ENCODE data around the gene SNTA1. TPM values are rescaled to one million over a fixed set of nuclear protein-coding genes. Genes with fewer than 3 reads are reported as not detected.

The SNTA1 gene
- total and polyA plus RNA-seq, 2 of the 13 experiments (the other 11 are each of a cell fraction or from before 2014, with no cell fraction given): 16.4 to 18.3 TPM

DNA sequence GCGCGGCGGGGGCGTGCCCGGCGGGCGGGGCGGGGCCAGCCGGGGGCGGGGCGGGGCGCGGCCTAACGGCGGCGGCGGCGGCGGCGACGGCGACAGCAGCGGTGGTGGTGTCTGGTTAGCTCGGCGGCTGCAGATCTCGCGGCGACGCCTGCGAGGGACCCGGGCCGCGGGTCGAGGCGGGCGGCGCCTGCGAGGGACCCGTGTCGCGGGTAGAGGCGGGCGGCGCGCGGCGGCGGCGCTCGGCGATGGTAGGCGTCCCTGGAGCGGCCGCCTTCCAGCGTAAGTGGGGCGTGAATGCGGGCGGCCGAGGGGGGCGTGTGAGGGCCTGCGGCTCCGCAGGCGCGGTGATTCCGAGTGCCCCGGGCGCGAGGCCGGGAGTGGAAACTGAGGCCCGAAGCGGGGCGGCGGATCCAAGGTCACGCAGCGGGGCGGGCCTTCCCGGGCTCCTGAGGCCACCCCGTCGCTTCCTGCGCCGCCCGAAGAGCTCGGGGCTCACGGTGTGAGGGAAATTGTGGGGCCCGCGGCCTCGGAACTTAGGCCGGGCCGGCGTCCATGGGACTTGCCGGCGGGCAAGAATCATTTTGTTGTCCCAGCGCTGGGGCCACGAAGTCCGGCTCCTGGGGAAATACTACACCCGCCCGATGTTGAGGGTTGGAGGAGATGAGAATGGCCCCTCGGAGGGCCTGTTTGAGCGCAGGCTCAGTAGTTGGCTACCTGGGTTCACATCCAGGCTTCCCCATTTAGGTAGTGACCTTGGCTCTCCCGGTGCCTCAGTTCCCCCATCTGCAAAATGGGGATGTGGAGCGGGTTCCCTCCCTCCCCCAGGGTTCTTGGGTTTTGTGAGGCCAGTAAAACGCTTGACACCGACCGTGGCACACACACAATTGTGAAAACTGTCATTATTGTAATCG, 46.7 kb upstream of the SNTA1 start, which contains the start of gene CBFA2T2 (continued):
- TF ChIP-seq ZNF205 (CRISPR knock-in tag; IDR thresholded peaks at IDR 0.05) (peak; percentile 47; the same call in 1 of the 2 replicates), ZNF549 (CRISPR knock-in tag; IDR thresholded peaks at IDR 0.05) (no peak), FOXA3 (CRISPR knock-in tag; IDR thresholded peaks at IDR 0.05) (no peak), BHLHE40 (IDR thresholded peaks at IDR 0.05; ENCODE audit: low read length) (0 out of 2 replicates have a peak, but pooled peaks have one; percentile 14), THAP8 (CRISPR knock-in tag; IDR thresholded peaks at IDR 0.05; ENCODE audit: borderline replicate concordance) (peak; percentile 55; the same call in 1 of the 2 replicates), ZNF761 (CRISPR knock-in tag; conservative IDR thresholded peaks at IDR 0.05) (peak; percentile 96), SMARCE1 (IDR thresholded peaks at IDR 0.05; ENCODE audit: borderline replicate concordance) (no peak), PITX1 (CRISPR knock-in tag; IDR thresholded peaks at IDR 0.05) (no peak), ZNF101 (CRISPR knock-in tag; IDR thresholded peaks at IDR 0.05; ENCODE audit: borderline replicate concordance, low read depth) (no peak), MTF2 (CRISPR knock-in tag; IDR thresholded peaks at IDR 0.05; ENCODE audit: borderline replicate concordance) (no peak), ZNF292 (CRISPR knock-in tag; IDR thresholded peaks at IDR 0.05; ENCODE audit: borderline replicate concordance, low read depth) (0 out of 2 replicates have a peak, but pooled peaks have one; percentile 13), ZNF614 (CRISPR knock-in tag; IDR thresholded peaks at IDR 0.05; ENCODE audit: borderline replicate concordance) (no peak), ZNF282 (IDR thresholded peaks at IDR 0.05; ENCODE audit: partially characterized antibody) (no peak), ARNT2 (CRISPR knock-in tag; IDR thresholded peaks at IDR 0.05; ENCODE audit: low read depth) (peak; percentile 95), ELF4 (CRISPR knock-in tag; IDR thresholded peaks at IDR 0.05; ENCODE audit: borderline replicate concordance) (peak; percentile 46; the same call in 1 of the 2 replicates), CHCHD3 (CRISPR knock-in tag; IDR thresholded peaks at IDR 0.05) (peak; percentile 56; the same call in 1 of the 2 replicates), SMAD3 (CRISPR knock-in tag; IDR thresholded peaks at IDR 0.05) (no peak; the same call in 1 of the 2 replicates), HNRNPLL (IDR thresholded peaks at IDR 0.05; ENCODE audit: low read depth, low read length, poor library complexity, severe bottlenecking) (peak; percentile 86), LCORL (IDR thresholded peaks at IDR 0.05) (no peak), LCORL (CRISPR knock-in tag; IDR thresholded peaks at IDR 0.05) (0 out of 2 replicates have a peak, but pooled peaks have one; percentile 18)
- TF ChIP-seq, protein P1, sequence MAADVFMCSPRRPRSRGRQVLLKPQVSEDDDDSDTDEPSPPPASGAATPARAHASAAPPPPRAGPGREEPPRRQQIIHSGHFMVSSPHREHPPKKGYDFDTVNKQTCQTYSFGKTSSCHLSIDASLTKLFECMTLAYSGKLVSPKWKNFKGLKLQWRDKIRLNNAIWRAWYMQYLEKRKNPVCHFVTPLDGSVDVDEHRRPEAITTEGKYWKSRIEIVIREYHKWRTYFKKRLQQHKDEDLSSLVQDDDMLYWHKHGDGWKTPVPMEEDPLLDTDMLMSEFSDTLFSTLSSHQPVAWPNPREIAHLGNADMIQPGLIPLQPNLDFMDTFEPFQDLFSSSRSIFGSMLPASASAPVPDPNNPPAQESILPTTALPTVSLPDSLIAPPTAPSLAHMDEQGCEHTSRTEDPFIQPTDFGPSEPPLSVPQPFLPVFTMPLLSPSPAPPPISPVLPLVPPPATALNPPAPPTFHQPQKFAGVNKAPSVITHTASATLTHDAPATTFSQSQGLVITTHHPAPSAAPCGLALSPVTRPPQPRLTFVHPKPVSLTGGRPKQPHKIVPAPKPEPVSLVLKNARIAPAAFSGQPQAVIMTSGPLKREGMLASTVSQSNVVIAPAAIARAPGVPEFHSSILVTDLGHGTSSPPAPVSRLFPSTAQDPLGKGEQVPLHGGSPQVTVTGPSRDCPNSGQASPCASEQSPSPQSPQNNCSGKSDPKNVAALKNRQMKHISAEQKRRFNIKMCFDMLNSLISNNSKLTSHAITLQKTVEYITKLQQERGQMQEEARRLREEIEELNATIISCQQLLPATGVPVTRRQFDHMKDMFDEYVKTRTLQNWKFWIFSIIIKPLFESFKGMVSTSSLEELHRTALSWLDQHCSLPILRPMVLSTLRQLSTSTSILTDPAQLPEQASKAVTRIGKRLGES (CRISPR knock-in tag; IDR thresholded peaks at IDR 0.05; ENCODE audit: borderline replicate concordance): peak; percentile 39; the same call in 1 of the 2 replicates
- TF ChIP-seq, protein P2, sequence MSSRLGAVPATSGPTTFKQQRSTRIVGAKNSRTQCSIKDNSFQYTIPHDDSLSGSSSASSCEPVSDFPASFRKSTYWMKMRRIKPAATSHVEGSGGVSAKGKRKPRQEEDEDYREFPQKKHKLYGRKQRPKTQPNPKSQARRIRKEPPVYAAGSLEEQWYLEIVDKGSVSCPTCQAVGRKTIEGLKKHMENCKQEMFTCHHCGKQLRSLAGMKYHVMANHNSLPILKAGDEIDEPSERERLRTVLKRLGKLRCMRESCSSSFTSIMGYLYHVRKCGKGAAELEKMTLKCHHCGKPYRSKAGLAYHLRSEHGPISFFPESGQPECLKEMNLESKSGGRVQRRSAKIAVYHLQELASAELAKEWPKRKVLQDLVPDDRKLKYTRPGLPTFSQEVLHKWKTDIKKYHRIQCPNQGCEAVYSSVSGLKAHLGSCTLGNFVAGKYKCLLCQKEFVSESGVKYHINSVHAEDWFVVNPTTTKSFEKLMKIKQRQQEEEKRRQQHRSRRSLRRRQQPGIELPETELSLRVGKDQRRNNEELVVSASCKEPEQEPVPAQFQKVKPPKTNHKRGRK (CRISPR knock-in tag; IDR thresholded peaks at IDR 0.05): 0 out of 2 replicates have a peak, but pooled peaks have one; percentile 50
- TF ChIP-seq, protein P3, sequence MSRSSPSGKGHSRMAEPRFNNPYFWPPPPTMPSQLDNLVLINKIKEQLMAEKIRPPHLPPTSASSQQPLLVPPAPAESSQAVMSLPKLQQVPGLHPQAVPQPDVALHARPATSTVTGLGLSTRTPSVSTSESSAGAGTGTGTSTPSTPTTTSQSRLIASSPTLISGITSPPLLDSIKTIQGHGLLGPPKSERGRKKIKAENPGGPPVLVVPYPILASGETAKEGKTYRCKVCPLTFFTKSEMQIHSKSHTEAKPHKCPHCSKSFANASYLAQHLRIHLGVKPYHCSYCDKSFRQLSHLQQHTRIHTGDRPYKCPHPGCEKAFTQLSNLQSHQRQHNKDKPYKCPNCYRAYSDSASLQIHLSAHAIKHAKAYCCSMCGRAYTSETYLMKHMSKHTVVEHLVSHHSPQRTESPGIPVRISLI (CRISPR knock-in tag; IDR thresholded peaks at IDR 0.05; ENCODE audit: borderline replicate concordance): no peak
